ENCODE data around the gene PNKP.

GRCh38 chr19:49912965-49913685, 45.7 kb upstream of the PNKP start:
- TF ChIP-seq NFRKB (IDR thresholded peaks at IDR 0.05) (no peak), SP1 (IDR thresholded peaks at IDR 0.05) (no peak), ARNT (IDR thresholded peaks at IDR 0.05) (no peak), HDGF (IDR thresholded peaks at IDR 0.05; ENCODE audit: borderline replicate concordance) (no peak), FOXM1 (IDR thresholded peaks at IDR 0.05; ENCODE audit: borderline replicate concordance) (no peak), L3MBTL2 (conservative IDR thresholded peaks at IDR 0.05) (no peak), FOXA1 (IDR thresholded peaks at IDR 0.05) (no peak), SUZ12 (IDR thresholded peaks at IDR 0.05) (no peak), FOXK2 (IDR thresholded peaks at IDR 0.05) (no peak), TARDBP (IDR thresholded peaks at IDR 0.05) (no peak)

Measured in HEK293T (cell line).